Kidney (tissue), 14 donors: ENCODE measurements around the gene SLC25A2. TPM values are rescaled to one million over a fixed set of nuclear protein-coding genes. Genes with fewer than 3 reads are reported as not detected.

Experiments used
- DNase-seq, 5 donors: peaks; one replicate each; pipeline ENCODE4 v3.0.0-alpha.2; 2013 to 2020
- FAIRE-seq: peaks from 2 replicates; lab custom pipeline; 2012; peaks lifted over from hg19 to GRCh38; lab: Jason Lieb, UNC
- H3K27ac ChIP-seq, 2 donors: one replicate each; pipeline ENCODE4 v1.7.0; 2013; ENCODE audit warnings: low read depth in 2 of 2, low read length in 2 of 2, inconsistent platforms in 1 of 2
- H3K27me3 ChIP-seq: one replicate; pipeline ENCODE4 v1.7.1; 2013; ENCODE audit warnings: low read length, inconsistent platforms; ENCODE audit not compliant: control insufficient read depth, insufficient read depth
- H3K36me3 ChIP-seq, 3 donors: one replicate each; pipeline versions ENCODE4 v1.7.0 to v1.7.1; 2013; ENCODE audit warnings: low read length in 3 of 3, control low read depth in 1 of 3, inconsistent platforms in 1 of 3; ENCODE audit not compliant: insufficient read depth in 3 of 3, control insufficient read depth in 2 of 3
- H3K4me1 ChIP-seq, 3 donors: one replicate each; pipeline versions ENCODE4 v1.7.0 to v1.7.1; 2013; ENCODE audit warnings: low read length in 3 of 3, inconsistent platforms in 1 of 3, low read depth in 1 of 3; ENCODE audit not compliant: control insufficient read depth in 2 of 3, insufficient read depth in 2 of 3
- H3K4me3 ChIP-seq, 3 donors: one replicate each; pipeline versions ENCODE4 v1.7.0 to v1.8.1; 2013; ENCODE audit warnings: low read length in 3 of 3, control low read depth in 1 of 3, inconsistent platforms in 1 of 3
- H3K9ac ChIP-seq, 3 donors: one replicate each; pipeline versions ENCODE4 v1.7.0 to v1.7.1; 2013; ENCODE audit warnings: low read length in 3 of 3, control low read depth in 1 of 3, inconsistent platforms in 1 of 3
- H3K9me3 ChIP-seq, 3 donors: one replicate each; pipeline versions ENCODE4 v1.7.0 to v1.7.1; 2013; ENCODE audit warnings: low read length in 3 of 3, control low read depth in 1 of 3, inconsistent platforms in 1 of 3; ENCODE audit not compliant: control insufficient read depth in 2 of 3, insufficient read depth in 1 of 3
- intact Hi-C: fragments of 100-400 bp; cut with DNase I; formaldehyde crosslinking; loops from one replicate; pipeline ENCODE4 v1.11.1; 2022
- polyA plus RNA-seq: library from polyadenylated mRNA; stranded (reverse); fragments of 350-450 nt; fragmentation: Illumina TruSeq; extraction: RNeasy Lipid Tissue Mini Kit (QIAGEN cat#74804); gene quantifications from one replicate; pipeline ENCODE4 v1.2.3, GENCODE V29; 2014; ENCODE audit warnings: low read depth, low replicate concordance; ENCODE audit not compliant: insufficient read depth
- total RNA-seq: library from RNA; stranded (reverse); fragmentation: NEBNext Ultra II Directional; extraction: Animal tissue kit (Norgen Biotek cat#: 25700); gene quantifications from one replicate; pipeline ENCODE4 v1.2.1, GENCODE V29; 2021
- TF ChIP-seq, protein P1 (sequence below): IDR thresholded peaks from 3 replicates; pipeline ENCODE4 v1.5.1; 2012; ENCODE audit warnings: mild to moderate bottlenecking, moderate library complexity, borderline replicate concordance; ENCODE audit not compliant: insufficient read depth; ENCODE audit errors: extremely low read depth
- donor health status: control.
- donor health status: control.
- donor health status: control.
- donor health status: control.
- donor health status: control.
- donor health status: DM: yes; HTN: yes; CAD: no.
- donor health status: Normal renal cell carcinoma (clear cell type).

Gene SLC25A2
- total and polyA plus RNA-seq, 2 donors from 2014 or later = 0.94 TPM; not detected in 1

DNA sequence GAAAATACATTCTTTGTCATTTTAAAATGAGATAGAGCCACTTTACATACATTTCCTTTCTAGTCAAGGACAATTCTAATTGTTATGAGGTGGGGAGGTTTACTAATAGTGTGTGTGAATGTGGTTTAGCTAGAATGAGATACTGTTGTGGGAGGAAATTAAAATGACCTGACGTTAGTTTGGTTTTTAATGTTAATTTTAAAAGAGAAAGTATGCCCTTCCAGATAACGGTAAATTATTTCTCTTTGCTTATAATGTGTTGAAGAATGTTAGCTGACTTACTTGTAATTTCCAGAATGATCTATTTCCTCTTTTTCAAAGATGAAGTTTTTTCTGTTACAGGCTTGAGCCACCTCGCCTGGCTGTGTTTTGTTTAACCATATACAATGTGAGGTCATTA, 18.4 kb upstream of the SLC25A2 start:
- TF ChIP-seq, protein P1, sequence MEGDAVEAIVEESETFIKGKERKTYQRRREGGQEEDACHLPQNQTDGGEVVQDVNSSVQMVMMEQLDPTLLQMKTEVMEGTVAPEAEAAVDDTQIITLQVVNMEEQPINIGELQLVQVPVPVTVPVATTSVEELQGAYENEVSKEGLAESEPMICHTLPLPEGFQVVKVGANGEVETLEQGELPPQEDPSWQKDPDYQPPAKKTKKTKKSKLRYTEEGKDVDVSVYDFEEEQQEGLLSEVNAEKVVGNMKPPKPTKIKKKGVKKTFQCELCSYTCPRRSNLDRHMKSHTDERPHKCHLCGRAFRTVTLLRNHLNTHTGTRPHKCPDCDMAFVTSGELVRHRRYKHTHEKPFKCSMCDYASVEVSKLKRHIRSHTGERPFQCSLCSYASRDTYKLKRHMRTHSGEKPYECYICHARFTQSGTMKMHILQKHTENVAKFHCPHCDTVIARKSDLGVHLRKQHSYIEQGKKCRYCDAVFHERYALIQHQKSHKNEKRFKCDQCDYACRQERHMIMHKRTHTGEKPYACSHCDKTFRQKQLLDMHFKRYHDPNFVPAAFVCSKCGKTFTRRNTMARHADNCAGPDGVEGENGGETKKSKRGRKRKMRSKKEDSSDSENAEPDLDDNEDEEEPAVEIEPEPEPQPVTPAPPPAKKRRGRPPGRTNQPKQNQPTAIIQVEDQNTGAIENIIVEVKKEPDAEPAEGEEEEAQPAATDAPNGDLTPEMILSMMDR = no peak
- intact Hi-C loops = no loop called here
- Histone ChIP-seq H3K27me3 (no peaks in the 10 kb centered on the region), H3K27ac (no peak overlapping the region), H3K36me3 (peaks cover 0 to 12% (median 11%) of the 10 kb centered on the region in 3 donors), H3K9ac (no peak overlapping the region), H3K9me3 (peaks cover 17 to 38% (median 26%) of the 10 kb centered on the region in 3 donors), H3K4me1 (peaks cover 0 to 3% (median 2%) of the 10 kb centered on the region in 3 donors), H3K4me3 (no peak overlapping the region)
- no peak for DNase-seq
- no peak for FAIRE-seq

DNA sequence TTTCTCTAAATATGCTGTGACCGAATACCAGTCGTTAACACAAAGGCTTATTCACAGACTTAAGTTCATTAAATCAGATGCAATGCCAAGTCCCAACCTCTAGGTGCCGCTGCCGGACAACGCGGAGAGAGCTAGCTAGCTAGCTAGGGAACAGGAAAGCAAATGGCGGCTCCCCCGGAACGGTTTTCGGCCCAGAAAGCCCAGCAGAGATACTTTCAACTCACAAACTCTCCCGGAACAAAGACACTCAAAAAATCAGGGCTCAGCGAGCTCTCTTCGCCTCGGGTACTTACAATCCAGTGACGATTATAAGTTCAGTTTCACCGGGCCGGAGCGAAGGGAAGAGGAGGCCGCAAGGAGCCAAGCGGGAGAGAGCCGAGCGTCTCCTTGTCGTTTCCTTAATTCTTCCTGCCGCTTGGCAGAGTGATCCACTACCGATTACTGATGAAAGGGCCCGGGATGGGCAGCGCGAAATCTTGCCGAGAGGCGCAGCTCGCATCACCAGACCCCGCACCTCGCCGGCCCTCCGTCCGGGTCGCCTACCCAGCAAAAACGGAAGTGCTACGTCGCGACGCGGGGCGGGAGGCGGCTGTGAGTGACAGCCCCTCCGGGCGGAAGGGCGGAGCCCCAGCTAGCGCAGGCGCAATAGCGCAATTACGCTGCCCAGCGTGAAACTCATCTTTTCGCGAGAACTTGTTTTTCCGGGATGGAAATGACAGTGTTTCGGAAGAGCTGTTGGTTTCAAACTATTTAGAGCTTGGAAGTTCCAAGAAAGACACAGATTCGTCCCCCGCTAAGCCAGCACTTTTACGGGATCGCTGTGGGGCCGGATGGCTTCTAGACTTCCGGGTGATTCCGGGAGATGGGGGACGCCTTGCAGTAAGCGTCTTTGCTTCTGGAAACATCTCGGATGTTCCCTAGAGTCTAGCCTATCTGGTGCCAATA, 16.6 kb upstream of the SLC25A2 start, which contains the start of gene TAF7:
Gene TAF7 (minus strand): TSS at position 560 of the 945 bp plus-strand sequence. CDS start 740 bp downstream, outside the sequence.
- Histone ChIP-seq H3K36me3 (peaks cover 0 to 12% (median 11%) of the 10 kb centered on the region in 3 donors), H3K4me3 (peak within 1 kb of the TSS; percentile 88 to 96 (median 96)), H3K9me3 (peaks cover 17 to 54% (median 37%) of the 10 kb centered on the region in 3 donors), H3K9ac (peak within 1 kb of the TSS; percentile 72 to 92 (median 86)), H3K27ac (peak within 1 kb of the TSS; percentile 85 to 88), H3K27me3 (no peaks in the 10 kb centered on the region), H3K4me1 (peaks cover 0 to 3% (median 2%) of the 10 kb centered on the region in 3 donors)
- intact Hi-C loops = no loop called here
- FAIRE-seq = no peak
- TF ChIP-seq, protein P1 = peak; percentile 74
- DNase-seq = peak; percentile 94 to 98 (median 96)

DNA sequence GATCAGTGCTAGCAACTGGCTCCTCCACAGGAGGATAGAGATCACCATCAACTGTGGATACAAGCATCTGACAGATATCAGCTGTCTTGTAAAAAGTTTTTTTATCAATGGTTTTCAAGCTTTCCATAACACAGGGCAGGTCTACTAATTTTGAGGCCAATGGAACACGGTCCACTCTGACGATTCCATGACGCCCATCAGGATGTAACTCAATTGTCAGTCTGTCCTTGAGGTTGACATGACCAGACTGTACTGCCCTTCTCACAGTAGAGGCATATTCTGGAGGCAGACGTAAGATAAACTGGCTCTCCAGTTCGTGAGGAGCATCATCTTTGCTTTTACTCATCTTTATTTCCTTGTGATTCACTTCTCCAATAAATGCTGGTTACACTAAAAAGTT, 15.8 kb upstream of the SLC25A2 start:
- H3K4me3 ChIP-seq = peak overlapping the region; percentile 88 to 96 (median 96)
- H3K9me3 ChIP-seq = peaks cover 17 to 61% (median 45%) of the 10 kb centered on the region in 3 donors
- FAIRE-seq (no peak), DNase-seq (no peak)
- H3K4me1 ChIP-seq = peaks cover 0 to 3% (median 2%) of the 10 kb centered on the region in 3 donors
- H3K36me3 ChIP-seq = peaks cover 0 to 12% (median 11%) of the 10 kb centered on the region in 3 donors
- H3K27ac ChIP-seq = no peak overlapping the region
- peak overlapping the region in 1 of 3 donors; percentile 78 for H3K9ac ChIP-seq
- TF ChIP-seq, protein P1 = no peak
- intact Hi-C loops = no loop called here
- no peaks in the 10 kb centered on the region for H3K27me3 ChIP-seq
